ENCODE data around the gene SLIT3.

- no peak for TF ChIP-seq ZNF660 (tag by site-specific recombination; IDR thresholded peaks at IDR 0.05)
- no peak for TF ChIP-seq CTCF (tag by site-specific recombination; IDR thresholded peaks at IDR 0.05)
- TF ChIP-seq YY1 (tag by site-specific recombination; IDR thresholded peaks at IDR 0.05) = no peak
- no peak for TF ChIP-seq ZNF558 (tag by site-specific recombination; IDR thresholded peaks at IDR 0.05)
- no peak for TF ChIP-seq TCF7L2 (IDR thresholded peaks at IDR 0.05; ENCODE audit: borderline replicate concordance, low read depth, low read length)
- TF ChIP-seq ZNF629 (tag by site-specific recombination; IDR thresholded peaks at IDR 0.05) = no peak
- TF ChIP-seq ZNF324 (tag by site-specific recombination; IDR thresholded peaks at IDR 0.05) = no peak
- no peak for TF ChIP-seq ZNF302 (tag by site-specific recombination; IDR thresholded peaks at IDR 0.05; ENCODE audit: low read depth)
- TF ChIP-seq ZBTB20 (tag by site-specific recombination; IDR thresholded peaks at IDR 0.05) = no peak
- TF ChIP-seq ZNF274 (IDR thresholded peaks at IDR 0.05; ENCODE audit: low read length) = no peak
- no peak for TF ChIP-seq ZNF274 (tag by site-specific recombination; IDR thresholded peaks at IDR 0.05; ENCODE audit: borderline replicate concordance)
- TF ChIP-seq ZNF121 (tag by site-specific recombination; IDR thresholded peaks at IDR 0.05) = no peak
- TF ChIP-seq BCL11A (tag by site-specific recombination; IDR thresholded peaks at IDR 0.05; ENCODE audit: low read depth) = no peak
- no peak for TF ChIP-seq REST (tag by site-specific recombination; IDR thresholded peaks at IDR 0.05)
- no peak for TF ChIP-seq ZFP3 (tag by site-specific recombination; IDR thresholded peaks at IDR 0.05; ENCODE audit: low read depth)
These were observed 287.1 kb downstream of the SLIT3 start for GRCh38 chr5:169013846-169014245.
